ENCODE results near the gene OR2AE1. TPM values are rescaled to one million over a fixed set of nuclear protein-coding genes. Genes with fewer than 3 reads are reported as not detected.

OR2AE1 gene
- total and polyA plus RNA-seq, 2 of the 13 experiments (the other 11 are each of a cell fraction or from before 2014, with no cell fraction given) = not detected

GRCh38 chr7:99918959-99919813, 42.4 kb upstream of the OR2AE1 start, which contains the start of gene TRIM4 (continued):
- TF ChIP-seq ZNF30 (CRISPR knock-in tag; IDR thresholded peaks at IDR 0.05) = no peak
- TF ChIP-seq ZNF670 (CRISPR knock-in tag; IDR thresholded peaks at IDR 0.05; ENCODE audit: borderline replicate concordance) = peak; percentile 65; the same call in 1 of the 2 replicates
- no peak for TF ChIP-seq CERS6 (CRISPR knock-in tag; IDR thresholded peaks at IDR 0.05)
- no peak for TF ChIP-seq IRX3 (CRISPR knock-in tag; IDR thresholded peaks at IDR 0.05; ENCODE audit: borderline replicate concordance, low read depth)
- TF ChIP-seq ZMYM3 (CRISPR knock-in tag; IDR thresholded peaks at IDR 0.05) = no peak
- peak; percentile 95 for TF ChIP-seq GATAD1 (CRISPR knock-in tag; IDR thresholded peaks at IDR 0.05)
- 0 out of 2 replicates have a peak, but pooled peaks have one; percentile 20 for TF ChIP-seq ZNF276 (CRISPR knock-in tag; IDR thresholded peaks at IDR 0.05; ENCODE audit: low read depth)
- TF ChIP-seq ZNF460 (CRISPR knock-in tag; IDR thresholded peaks at IDR 0.05; ENCODE audit: borderline replicate concordance) = no peak; the same call in 1 of the 2 replicates
- TF ChIP-seq THRA (CRISPR knock-in tag; IDR thresholded peaks at IDR 0.05; ENCODE audit: borderline replicate concordance) = no peak
- TF ChIP-seq CSRNP1 (CRISPR knock-in tag; IDR thresholded peaks at IDR 0.05) = 0 out of 2 replicates have a peak, but pooled peaks have one; percentile 42
- no peak for TF ChIP-seq NFIB (CRISPR knock-in tag; IDR thresholded peaks at IDR 0.05; ENCODE audit: borderline replicate concordance)
- peak; percentile 58 for TF ChIP-seq ZNF430 (CRISPR knock-in tag; IDR thresholded peaks at IDR 0.05)
- no peak; the same call in 1 of the 2 replicates for TF ChIP-seq FOXK2 (IDR thresholded peaks at IDR 0.05)
- peak; percentile 68 for TF ChIP-seq AGO1 (IDR thresholded peaks at IDR 0.05; ENCODE audit: low read depth, low read length, poor library complexity, severe bottlenecking)
- no peak for TF ChIP-seq ZXDC (CRISPR knock-in tag; IDR thresholded peaks at IDR 0.05)
- TF ChIP-seq ZSCAN30 (CRISPR knock-in tag; IDR thresholded peaks at IDR 0.05) = no peak; the same call in 1 of the 2 replicates
- TF ChIP-seq ZNF160 (CRISPR knock-in tag; IDR thresholded peaks at IDR 0.05) = 0 out of 2 replicates have a peak, but pooled peaks have one; percentile 45
- no peak for TF ChIP-seq ZNF841 (CRISPR knock-in tag; IDR thresholded peaks at IDR 0.05; ENCODE audit: borderline replicate concordance)
- TF ChIP-seq NR0B2 (CRISPR knock-in tag; IDR thresholded peaks at IDR 0.05) = peak; percentile 95
